ENCODE data around the gene SDK2. TPM values are rescaled to one million over a fixed set of nuclear protein-coding genes. Genes with fewer than 3 reads are reported as not detected.
A peak's percentile ranks its signal among the peaks of the same experiment; 100 is the strongest.

SDK2 gene
- total and polyA plus RNA-seq, 9 of the 15 experiments (the other 6 are each of a cell fraction or from before 2014, with no cell fraction given) = 0.04 TPM; not detected in 8

DNA sequence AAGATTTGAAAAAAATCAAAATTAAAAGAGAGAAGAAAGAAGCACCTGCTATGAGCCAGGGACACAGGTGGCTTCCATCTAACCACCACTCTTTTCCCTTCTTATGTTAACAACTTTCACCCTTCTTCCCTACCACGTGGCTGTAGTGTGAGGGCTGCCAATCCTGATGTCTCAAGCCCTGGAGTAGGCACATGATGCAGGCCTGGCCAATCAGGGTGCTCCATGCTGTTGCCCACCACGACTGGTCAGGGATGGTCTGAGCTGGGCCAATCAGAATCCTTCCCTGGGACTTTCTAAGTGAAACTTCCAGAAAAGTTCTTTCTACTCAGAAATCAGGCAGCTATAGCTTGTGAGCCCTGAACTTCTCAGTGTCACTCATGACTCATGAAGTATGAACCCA lies 140.7 kb downstream of the SDK2 start:
- ChIA-PET POLR2A (interaction anchor here (1.0 kb wide), 1 partner anchor 45 kb away, joined by 3 read pairs; no protein-coding TSS in a partner anchor), CTCF (ENCODE audit: low intra/inter-chr PET ratio) (no interaction called here)
- ATAC-seq (no peak), DNase-seq (ENCODE audit: extremely low read depth in 1 of 4, low spot score in 3 of 4) (peak in 3 of 4 experiments; percentile 46 to 55 (median 53)), FAIRE-seq (no peak)
- H3K9me3 ChIP-seq (replicated peaks; ENCODE audit: control insufficient read depth, insufficient read depth, low read depth, low read length) = no peaks in the 10 kb centered on the region
- peaks cover 0 to 2% of the 10 kb centered on the region in 2 experiments; a peak in 2 of 5 replicates for H3K27me3 ChIP-seq (ENCODE audit: control insufficient read depth in 2 of 2, insufficient read depth in 2 of 2, low read length in 2 of 2)
- TF ChIP-seq, protein P1, sequence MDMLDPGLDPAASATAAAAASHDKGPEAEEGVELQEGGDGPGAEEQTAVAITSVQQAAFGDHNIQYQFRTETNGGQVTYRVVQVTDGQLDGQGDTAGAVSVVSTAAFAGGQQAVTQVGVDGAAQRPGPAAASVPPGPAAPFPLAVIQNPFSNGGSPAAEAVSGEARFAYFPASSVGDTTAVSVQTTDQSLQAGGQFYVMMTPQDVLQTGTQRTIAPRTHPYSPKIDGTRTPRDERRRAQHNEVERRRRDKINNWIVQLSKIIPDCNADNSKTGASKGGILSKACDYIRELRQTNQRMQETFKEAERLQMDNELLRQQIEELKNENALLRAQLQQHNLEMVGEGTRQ (CRISPR knock-in tag; IDR thresholded peaks at IDR 0.05) = peak; percentile 33; the same call in 1 of the 2 replicates
- TF ChIP-seq, protein P2, sequence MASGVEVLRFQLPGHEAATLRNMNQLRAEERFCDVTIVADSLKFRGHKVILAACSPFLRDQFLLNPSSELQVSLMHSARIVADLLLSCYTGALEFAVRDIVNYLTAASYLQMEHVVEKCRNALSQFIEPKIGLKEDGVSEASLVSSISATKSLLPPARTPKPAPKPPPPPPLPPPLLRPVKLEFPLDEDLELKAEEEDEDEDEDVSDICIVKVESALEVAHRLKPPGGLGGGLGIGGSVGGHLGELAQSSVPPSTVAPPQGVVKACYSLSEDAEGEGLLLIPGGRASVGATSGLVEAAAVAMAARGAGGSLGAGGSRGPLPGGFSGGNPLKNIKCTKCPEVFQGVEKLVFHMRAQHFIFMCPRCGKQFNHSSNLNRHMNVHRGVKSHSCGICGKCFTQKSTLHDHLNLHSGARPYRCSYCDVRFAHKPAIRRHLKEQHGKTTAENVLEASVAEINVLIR (CRISPR knock-in tag; IDR thresholded peaks at IDR 0.05) = no peak
- H3K4me1 ChIP-seq (replicated peaks in 1 of 2; ENCODE audit: control insufficient read depth in 2 of 2, insufficient read depth in 2 of 2, low read length in 2 of 2) = no peaks in the 10 kb centered on the region
- H3K36me3 ChIP-seq (ENCODE audit: control insufficient read depth, insufficient read depth, low read length) = no peaks in the 10 kb centered on the region
- 0% methylated on average over 2 of the region's 2 CpGs for whole genome bisulfite sequencing (ENCODE audit: insufficient coverage, low coverage, missing lambda C conversion rate)
- H3K4me2 ChIP-seq (ENCODE audit: insufficient read depth, low read length) = no peak overlapping the region
- no peaks in the 10 kb centered on the region for H3K9me1 ChIP-seq (ENCODE audit: control insufficient read depth, insufficient read depth, low read length)
- no peaks in the 10 kb centered on the region for H3K79me2 ChIP-seq (ENCODE audit: control insufficient read depth, insufficient read depth, low read length)
- no peak overlapping the region for H3K9ac ChIP-seq (ENCODE audit: insufficient read depth in 1 of 2, low read depth in 2 of 2, low read length in 2 of 2)
- no peak overlapping the region for H3K27ac ChIP-seq (ENCODE audit: extremely low read depth, low read depth, low read length)
- no peaks in the 10 kb centered on the region; the same call in 1 of the 2 replicates for H4K20me1 ChIP-seq (replicated peaks; ENCODE audit: control insufficient read depth, insufficient read depth, low read length)
- intact Hi-C loops (cut with micrococcal nuclease) = no loop called here
- in situ Hi-C loops (cut with MboI) = no loop called here
- BruUV-seq (replicated peaks) = no TSS peak
- no peak overlapping the region for H3K4me3 ChIP-seq
- H2AFZ ChIP-seq (ENCODE audit: low read depth, low read length) = no peak overlapping the region

DNA sequence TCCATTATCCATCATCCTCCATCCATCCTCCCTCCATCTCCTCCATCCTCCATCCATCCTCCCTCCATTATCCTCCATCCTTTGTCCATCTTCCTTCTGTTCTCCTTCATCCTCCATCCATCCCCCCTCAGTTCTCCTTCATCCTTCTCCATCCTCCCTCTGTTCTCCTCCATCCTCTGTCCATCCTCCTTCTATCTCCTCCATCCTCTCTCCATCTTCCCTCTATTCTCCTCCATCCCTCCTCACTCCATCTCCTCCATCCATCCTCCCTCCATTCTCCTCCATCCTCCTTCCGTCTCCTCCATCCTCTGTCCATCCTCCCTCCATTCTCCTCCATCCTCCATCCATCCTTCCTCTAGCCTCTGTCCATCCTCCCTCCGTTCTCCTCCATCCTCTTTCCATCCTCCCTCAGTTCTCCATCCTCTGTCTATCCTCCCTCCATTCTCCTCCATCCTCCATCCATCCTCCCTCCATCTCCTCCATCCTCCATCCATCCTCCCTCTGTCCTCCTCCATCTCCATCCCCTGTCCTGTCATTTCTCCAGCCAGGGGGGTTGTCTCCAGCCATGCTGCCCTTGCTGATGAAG lies 143.7 kb downstream of the SDK2 start:
- Histone ChIP-seq H3K4me1 (replicated peaks in 1 of 2; ENCODE audit: control insufficient read depth in 2 of 2, insufficient read depth in 2 of 2, low read length in 2 of 2) (no peaks in the 10 kb centered on the region), H3K36me3 (ENCODE audit: control insufficient read depth, insufficient read depth, low read length) (no peaks in the 10 kb centered on the region), H4K20me1 (replicated peaks; ENCODE audit: control insufficient read depth, insufficient read depth, low read length) (no peaks in the 10 kb centered on the region), H3K27ac (ENCODE audit: extremely low read depth, low read depth, low read length) (no peak overlapping the region), H3K9me3 (replicated peaks; ENCODE audit: control insufficient read depth, insufficient read depth, low read depth, low read length) (no peaks in the 10 kb centered on the region), H3K9ac (ENCODE audit: insufficient read depth in 1 of 2, low read depth in 2 of 2, low read length in 2 of 2) (no peak overlapping the region), H3K79me2 (ENCODE audit: control insufficient read depth, insufficient read depth, low read length) (no peaks in the 10 kb centered on the region), H3K4me2 (ENCODE audit: insufficient read depth, low read length) (no peak overlapping the region), H3K9me1 (ENCODE audit: control insufficient read depth, insufficient read depth, low read length) (no peaks in the 10 kb centered on the region), H3K27me3 (ENCODE audit: control insufficient read depth in 2 of 2, insufficient read depth in 2 of 2, low read length in 2 of 2) (peaks cover 0 to 16% of the 10 kb centered on the region in 2 experiments; a peak in 1 of 5 replicates), H3K4me3 (no peak overlapping the region), H2AFZ (ENCODE audit: low read depth, low read length) (no peak overlapping the region)
- no peak for ATAC-seq
- ChIA-PET POLR2A (no interaction called here), CTCF (ENCODE audit: low intra/inter-chr PET ratio) (no interaction called here)
- intact Hi-C loops (cut with micrococcal nuclease) = no loop called here
- DNase-seq (ENCODE audit: extremely low read depth in 1 of 4, low spot score in 3 of 4) = no peak
- in situ Hi-C loops (cut with MboI) = no loop called here
- 0% methylated on average over 2 of the region's 2 CpGs for WGBS (ENCODE audit: insufficient coverage, low coverage, missing lambda C conversion rate)
- FAIRE-seq = no peak
- TF ChIP-seq PRPF4 (IDR thresholded peaks at IDR 0.05; ENCODE audit: insufficient read depth, low read depth, low read length, poor library complexity, severe bottlenecking) (no peak), KDM1A (IDR thresholded peaks at IDR 0.05) (peak in 1 of 2 experiments; percentile 48; a peak in 1 of 4 replicates), ZNF263 (CRISPR knock-in tag; IDR thresholded peaks at IDR 0.05; ENCODE audit: borderline replicate concordance) (peak; percentile 84)
- no TSS peak for BruUV-seq (replicated peaks)

Data from K562 (cell line).